Daoy (cell line): ENCODE data around the gene KLRC2. TPM values are rescaled to one million over a fixed set of nuclear protein-coding genes. Genes with fewer than 3 reads are reported as not detected.
"Not testable (repeated sequence)": the region's sequence is repeated elsewhere in the genome, so short reads cannot be mapped to it uniquely, and the experiment has no call there.

Experiments used
- DNase-seq: peaks from one replicate; pipeline ENCODE4 v3.0.0-alpha.2; 2015; ENCODE audit warnings: low read depth
- total RNA-seq: library from RNA; depleted of rRNA; stranded (reverse); fragments of >200 nt; shearing (Covaris generic); gene quantifications from 2 replicates; pipeline ENCODE4 v1.2.3, GENCODE V29; 2014; rRNA removed

The KLRC2 gene
- 0.89 and 0.97 TPM in 2 replicates for total RNA-seq

DNA sequence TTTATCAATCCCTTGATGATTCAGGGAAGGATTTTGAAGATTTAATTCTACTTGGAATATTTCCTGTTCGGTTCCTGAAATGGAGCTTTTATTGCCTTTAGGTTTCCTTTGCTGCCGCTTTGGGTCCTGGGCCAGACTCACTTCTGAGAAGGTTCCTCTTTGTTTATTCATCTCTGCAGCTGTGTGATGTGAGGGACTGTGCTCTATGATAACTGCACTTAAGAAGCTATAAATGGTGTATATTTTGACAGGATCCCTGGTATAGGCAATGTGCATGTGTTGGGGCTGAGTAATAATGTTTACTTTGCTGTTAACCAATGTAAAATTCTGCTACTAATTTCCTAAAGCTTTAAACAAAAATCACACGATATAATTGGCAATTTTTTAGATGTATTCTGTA, at the start of gene KLRC2:
Gene KLRC2 (minus strand): TSS at position 195 of the 400 bp plus-strand sequence. CDS start 24 bp downstream, at position 171.
- peak; percentile 63 for DNase-seq

DNA sequence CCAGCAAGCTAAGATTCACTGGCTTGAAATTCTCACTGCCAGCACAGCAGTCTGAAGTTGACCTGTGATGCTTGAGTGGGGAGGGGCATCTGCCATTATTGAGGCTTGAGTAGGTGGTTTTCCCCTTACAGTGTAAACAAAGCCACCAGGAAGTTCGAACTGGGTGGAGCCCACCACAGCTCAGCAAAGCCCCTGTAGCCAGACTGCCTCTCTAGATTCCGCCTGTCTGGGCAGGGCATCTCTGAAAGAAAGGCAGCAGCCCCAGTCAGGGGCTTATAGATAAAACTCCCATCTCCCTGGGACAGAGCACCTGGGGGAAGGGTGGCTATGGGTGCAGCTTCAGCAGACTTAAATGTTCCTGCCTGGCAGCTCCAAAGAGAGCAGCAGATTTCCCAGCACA, 46.1 kb upstream of the KLRC2 start:
- not testable (repeated sequence) for DNase-seq

DNA sequence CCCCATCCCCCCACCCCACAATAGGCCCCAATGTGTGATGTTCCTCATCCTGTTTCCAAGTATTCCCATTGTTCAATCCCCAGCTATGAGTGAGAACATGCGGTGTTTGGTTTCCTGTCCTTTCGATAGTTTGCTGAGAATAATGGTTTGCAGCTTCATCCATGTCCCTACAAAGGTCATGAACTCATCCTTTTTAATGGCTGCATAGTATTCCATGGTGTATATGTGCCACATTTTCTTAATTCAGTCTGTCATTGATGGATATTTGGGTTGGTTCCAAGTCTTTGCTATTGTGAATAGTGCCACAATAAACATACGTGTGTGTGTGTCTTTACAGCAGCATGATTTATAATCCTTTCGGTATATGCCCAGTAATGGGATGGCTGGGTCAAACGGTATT, 37.0 kb upstream of the KLRC2 start:
- not testable (repeated sequence) for DNase-seq

DNA sequence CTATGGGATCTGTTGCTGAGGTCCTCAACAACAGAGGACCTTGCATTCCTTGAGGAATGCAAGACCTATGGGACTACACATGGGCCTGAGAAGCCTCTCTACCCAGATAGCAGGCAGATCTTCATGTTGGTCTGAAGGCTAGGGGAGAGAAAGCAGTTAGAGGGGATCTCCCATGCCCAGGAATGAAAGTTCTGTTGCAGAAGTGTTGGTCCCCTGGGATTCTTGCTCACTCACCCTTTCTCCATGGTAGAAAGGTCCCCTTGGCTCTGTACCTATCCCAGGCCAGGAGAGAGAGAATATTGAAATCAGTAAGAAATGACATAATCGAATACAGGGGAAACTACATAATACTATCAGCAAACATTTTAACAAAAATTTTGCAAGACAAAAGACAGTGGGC, 33.9 kb upstream of the KLRC2 start:
- no peak for DNase-seq

DNA sequence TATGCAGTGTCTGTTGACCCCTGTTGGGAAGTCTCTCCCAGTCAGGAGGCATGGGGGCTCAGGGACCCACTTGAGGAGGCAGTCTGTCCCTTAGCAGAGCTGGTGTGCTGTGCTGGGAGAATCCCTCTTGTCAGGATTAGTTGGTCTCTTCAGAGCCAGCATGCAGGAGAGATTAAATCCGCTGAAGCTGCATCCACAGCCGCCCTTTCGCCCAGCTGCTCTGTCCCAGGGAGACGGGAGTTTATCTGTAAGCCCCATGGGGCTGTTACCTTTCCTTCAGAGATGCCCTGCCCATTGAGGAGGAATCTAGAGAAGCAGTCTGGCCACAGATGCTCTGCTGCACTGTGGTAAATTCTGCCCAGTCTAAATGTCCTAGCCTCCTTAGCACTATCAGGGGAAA, 30.5 kb upstream of the KLRC2 start:
- DNase-seq: no peak

DNA sequence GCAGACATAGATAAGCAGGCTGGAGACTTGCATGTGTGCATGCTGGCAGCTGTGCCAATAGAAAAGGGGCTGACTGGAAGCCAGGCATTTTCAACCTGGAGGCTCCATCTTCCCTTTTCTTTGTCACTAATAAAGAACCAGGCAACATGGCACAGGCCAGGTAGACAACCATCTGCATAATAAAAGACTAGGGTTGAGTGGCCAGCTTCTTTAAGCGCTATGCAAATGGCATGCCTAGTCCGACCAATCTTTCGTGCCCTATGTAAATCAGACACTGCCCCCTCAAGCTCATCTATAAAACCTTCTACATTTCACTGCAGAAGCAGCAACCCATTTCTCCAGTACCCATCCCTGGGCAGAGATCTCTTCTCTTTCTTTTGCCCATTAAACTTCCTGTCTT, 21.9 kb upstream of the KLRC2 start:
- DNase-seq: no peak

DNA sequence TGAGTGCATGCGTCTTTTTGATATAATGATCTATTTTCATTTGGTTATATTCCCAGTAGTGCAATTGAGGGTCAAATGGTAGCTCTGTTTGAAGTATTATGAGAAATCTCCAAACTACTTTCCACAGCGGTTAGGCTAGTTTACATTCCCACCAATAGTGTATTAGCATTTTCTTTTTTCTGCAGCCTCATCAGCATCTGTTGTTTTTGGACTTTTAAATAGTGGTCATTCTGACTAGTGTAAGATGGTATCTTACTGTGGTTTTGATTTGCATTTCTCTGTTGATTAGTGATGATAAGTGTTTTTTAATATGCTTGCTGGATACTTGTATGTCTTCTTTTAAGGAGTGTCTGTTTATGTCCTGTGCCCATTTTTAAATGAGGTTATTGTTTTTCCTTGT, 21.0 kb upstream of the KLRC2 start:
- no peak for DNase-seq

DNA sequence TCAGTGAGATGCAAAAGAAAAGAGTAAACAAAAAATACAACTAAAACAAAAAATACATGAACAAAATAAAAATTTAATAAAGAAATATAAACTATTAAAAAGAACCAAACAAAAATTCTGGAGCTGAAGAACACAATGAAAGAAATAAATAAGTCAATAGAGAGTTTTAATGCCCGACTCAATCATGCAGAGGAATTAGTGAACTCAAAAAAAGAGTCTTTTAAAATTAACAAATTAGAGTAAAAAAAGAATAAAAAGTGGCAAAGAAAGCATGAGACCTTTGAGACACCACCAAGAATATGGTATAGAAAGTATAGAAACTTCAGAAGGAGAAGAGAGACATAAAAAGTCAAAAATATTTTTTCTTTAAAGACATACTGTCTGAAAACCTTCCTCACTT, 20.0 kb upstream of the KLRC2 start:
- DNase-seq: no peak

DNA sequence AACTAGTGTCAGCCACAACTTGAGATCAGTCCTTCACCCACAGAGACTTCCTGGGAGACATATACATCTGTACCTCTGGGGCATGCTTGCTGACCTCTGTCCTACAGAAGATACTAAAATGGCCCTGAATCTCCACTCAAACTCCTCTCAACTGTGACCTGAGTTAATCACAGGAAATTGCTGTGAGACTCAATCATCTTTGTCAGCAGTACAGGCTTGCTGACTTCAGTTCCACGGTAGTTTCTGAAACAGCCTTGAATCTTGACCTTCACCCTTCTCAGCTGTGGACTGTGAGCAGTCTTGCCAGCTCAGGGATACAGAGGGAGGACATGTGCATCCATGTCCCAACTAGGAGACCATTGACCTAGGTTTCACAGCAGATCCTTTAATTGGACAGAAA, 18.7 kb upstream of the KLRC2 start:
- no peak for DNase-seq

DNA sequence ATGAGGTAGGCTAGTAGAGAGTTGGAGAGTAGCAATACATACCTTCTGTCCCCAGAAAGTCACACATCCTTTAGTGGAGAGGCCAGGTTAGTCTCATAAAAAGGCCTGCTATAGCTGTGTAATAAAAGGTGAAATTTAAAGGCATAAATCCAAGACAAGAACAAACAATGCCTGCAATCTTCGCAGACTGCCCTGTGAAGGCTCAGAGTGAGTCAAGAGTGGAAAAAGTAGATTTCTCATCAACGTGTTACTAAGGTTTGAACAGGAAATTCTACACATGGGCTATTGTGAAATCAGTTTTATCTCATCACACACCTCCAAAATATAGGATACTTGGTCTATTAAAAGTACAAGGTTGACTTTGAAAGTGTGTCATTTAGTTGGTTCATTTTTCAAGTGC, 17.3 kb upstream of the KLRC2 start, which contains the start of gene KLRC1:
Gene KLRC1 (minus strand): TSS at position 222 of the 400 bp plus-strand sequence. CDS start 2,221 bp downstream, outside the sequence.
- no peak for DNase-seq

DNA sequence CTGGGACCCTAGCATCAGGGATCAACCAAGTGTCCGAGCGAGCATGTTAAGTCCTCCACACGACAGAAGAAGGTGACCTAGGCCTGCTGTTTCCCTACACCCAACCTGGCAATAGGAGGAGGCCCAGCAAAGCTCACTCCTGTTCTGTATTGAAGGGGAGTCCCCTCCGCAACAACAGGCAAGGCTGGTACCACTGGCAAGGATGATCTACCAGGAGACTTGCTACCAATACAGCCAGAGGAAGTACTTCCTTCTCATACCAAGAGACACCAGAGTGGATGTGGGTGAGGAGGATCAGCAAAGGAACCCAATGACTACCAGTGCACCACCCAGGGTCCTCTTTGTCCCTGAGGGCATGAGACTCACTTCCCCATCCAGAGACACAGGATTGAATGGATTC, 12.4 kb upstream of the KLRC2 start:
- no peak for DNase-seq

DNA sequence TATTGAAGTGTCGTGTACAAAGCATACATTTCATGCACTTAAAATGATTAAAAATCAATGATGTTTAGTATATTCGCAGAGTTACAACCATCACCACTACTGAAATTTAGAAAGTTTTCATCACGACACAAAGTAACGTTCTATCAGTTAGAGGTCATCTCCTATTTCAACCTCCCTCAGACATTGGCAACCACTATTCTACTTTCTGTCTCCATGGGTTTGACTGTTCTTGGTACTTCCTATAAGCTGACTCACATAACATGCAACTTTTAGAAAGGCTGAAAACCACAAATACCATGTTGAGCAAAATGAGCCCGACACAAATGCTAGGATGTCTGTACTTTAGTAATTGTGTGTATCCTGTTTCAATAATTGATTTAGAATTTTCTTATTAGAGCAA, 10.2 kb upstream of the KLRC2 start:
- not testable (repeated sequence) for DNase-seq

DNA sequence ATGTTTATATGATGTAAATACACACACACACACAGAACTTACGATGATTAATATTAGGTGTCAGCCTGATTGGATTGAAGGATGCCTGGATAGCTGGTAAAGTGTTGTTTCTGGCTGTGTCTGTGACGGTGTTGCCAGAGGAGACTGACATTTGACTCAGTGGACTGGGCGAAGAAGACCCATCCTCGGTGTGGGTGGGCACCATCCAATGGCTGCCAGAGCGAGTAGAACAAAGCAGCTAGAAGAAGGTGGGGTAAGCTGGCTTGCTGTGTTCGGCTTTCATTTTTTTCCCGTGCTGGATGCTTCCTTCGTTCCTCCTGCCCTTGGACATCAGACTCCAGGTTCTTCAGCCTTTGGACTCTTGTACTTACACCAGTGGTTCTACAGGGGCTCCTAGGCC, 5.3 kb upstream of the KLRC2 start:
- not testable (repeated sequence) for DNase-seq

DNA sequence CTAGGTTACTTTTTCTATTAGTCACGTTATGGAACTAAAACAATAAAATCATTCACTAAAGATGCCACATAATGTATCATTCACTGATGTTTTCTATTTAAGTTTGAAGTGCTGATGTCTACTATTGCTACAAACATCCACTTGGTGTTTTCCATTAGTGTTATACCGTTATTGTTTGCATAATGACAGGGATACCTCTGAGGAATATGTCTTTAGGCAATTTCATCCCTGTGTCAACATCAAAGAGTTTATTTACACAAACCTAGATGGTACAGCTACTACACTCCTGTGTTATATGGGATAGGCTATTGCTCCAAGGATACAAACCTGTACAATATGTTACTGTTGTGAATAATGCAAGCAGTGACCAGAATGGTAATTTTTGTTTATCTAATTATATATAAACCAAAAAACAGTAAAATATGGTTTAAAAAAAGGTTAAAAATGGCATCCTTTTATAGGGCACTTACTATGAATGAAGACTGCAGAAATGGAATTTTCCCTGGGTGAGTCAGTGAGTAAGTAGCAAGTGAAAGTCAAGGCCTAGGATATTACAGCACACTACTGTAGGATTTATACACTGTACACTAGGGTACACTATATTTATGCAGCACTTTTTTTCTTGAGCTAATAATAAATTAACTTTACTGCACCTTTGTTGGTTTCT, 3.9 kb upstream of the KLRC2 start:
- DNase-seq: not testable (repeated sequence)

DNA sequence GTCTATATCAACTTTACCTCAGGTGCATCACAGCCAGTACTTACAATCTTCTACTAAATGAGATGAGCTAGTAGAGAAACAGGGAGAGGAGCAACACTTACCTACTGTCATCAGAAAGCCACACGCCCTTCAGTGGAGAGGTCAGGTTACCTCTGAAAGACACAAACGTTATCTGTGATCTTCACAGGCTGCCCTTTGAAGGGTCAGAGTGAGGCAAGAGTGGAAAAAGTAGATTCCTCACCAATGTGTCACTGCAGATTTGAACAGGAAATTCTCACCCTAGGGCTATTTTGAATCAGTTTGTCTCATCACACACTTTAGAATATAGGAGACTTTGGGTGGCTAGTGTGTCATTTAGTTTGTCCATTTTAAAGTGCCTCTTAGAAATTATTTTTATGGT, 1.8 kb upstream of the KLRC2 start:
- not testable (repeated sequence) for DNase-seq

DNA sequence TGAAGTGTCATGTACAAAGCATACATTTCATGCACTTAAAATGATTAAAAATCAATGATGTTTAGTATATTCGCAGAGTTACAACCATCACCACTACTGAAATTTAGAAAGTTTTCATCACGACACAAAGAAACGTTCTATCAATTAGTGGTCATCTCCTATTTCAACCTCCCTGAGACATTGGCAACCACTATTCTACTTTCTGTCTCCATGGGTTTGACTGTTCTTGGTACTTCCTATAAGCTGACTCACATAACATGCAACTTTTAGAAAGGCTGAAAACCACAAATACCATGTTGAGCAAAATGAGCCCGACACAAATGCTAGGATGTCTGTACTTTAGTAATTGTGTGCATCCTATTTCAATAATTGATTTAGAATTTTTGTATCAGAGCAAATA, 5.2 kb downstream of the KLRC2 start:
- DNase-seq: not testable (repeated sequence)

DNA sequence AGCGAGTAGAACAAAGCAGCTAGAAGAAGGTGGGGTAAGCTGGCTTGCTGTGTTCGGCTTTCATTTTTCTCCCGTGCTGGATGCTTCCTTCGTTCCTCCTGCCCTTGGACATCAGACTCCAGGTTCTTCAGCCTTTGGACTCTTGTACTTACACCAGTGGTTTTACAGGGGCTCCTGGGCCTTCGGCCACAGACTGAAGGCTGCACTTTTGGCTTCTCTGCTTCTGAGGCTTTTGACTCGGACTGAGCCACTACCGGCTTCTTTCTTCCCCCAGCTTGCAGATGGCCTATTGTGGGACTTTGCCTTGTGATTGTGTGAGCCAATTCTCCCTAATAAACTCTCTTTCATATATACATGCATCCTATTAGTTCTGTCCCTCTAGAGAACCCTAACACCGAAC, 9.9 kb downstream of the KLRC2 start:
- DNase-seq: not testable (repeated sequence)

DNA sequence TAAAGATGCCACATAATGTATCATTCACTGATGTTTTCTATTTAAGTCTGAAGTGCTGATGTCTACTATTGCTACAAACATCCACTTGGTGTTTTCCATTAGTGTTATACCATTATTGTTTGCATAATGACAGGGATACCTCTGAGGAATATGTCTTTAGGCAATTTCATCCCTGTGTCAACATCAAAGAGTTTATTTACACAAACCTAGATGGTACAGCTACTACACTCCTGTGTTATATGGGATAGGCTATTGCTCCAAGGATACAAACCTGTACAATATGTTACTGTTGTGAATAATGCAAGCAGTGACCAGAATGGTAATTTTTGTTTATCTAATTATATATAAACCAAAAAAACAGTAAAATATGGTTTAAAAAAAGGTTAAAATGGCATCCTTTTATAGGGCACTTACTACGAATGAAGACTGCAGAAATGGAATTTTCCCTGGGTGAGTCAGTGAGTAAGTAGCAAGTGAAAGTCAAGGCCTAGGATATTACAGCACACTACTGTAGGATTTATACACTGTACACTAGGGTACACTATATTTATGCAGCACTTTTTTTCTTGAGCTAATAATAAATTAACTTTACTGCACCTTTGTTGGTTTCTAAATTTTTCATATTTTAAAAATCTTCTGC, 11.4 kb downstream of the KLRC2 start:
- DNase-seq: not testable (repeated sequence)

DNA sequence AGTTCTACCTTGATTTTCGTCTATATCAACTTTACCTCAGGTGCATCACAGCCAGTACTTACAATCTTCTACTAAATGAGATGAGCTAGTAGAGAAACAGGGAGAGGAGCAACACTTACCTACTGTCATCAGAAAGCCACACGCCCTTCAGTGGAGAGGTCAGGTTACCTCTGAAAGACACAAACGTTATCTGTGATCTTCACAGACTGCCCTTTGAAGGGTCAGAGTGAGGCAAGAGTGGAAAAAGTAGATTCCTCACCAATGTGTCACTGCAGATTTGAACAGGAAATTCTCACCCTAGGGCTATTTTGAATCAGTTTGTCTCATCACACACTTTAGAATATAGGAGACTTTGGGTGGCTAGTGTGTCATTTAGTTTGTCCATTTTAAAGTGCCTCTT, 13.7 kb downstream of the KLRC2 start:
- DNase-seq: not testable (repeated sequence)

DNA sequence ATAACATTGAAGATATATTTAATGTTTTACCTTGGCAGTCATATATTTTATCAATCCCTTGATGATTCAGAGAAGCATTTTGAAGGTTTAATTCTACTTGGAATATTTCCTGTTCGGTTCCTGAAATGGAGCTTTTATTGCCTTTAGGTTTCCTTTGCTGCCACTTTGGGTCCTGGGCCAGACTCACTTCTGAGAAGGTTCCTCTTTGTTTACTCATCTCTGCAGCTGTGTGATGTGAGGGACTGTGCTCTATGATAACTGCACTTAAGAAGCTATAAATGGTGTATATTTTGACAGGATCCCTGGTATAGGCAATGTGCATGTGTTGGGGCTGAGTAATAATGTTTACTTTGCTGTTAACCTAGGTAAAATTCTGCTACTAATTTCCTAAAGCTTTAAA, 15.5 kb downstream of the KLRC2 start, which contains the start of gene KLRC3:
Gene KLRC3 (minus strand): TSS at position 262 of the 400 bp plus-strand sequence. CDS start 45 bp downstream, at position 217.
- peak; percentile 4 for DNase-seq

DNA sequence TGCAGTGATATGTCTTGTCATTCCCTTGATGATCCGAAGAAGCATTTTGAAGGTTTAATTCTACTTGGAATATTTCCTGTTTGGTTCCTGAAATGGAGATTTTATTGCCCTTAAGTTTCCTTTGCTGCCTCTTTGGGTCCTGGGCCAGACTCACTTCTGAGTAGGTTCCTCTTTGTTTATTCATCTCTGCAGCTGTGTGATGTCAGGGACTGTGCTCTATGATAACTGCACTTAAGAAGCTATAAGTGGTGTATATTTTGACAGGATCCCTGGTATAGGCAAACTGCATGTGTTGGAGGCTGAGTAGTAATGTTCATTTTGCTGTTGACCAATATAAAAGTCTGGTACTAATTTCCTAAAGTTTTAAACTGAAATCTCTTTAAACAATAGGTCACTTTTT, 26.4 kb downstream of the KLRC2 start, which contains the start of gene KLRC4:
Gene KLRC4 (minus strand): TSS at position 366 of the 400 bp plus-strand sequence. CDS start 182 bp downstream, at position 184.
- DNase-seq: no peak

DNA sequence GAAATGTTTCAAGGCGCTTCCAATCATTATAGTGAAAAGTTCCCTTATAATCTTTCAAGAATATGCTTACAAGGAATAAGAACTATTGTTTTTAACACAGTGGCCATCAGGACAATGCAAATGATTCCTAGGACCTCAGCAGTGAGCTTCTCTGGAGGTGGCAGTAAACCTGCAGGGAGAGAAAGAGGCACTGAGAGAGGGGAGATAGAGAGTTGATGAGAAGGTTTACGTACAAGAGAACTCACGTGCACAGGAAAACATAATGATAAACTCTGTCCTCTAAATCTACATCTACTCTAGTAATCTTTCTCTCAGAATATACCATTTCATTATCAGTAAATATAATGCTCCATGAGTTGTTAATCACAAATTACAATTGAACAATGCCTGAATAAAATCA, 27.0 kb downstream of the KLRC2 start:
- no peak for DNase-seq

DNA sequence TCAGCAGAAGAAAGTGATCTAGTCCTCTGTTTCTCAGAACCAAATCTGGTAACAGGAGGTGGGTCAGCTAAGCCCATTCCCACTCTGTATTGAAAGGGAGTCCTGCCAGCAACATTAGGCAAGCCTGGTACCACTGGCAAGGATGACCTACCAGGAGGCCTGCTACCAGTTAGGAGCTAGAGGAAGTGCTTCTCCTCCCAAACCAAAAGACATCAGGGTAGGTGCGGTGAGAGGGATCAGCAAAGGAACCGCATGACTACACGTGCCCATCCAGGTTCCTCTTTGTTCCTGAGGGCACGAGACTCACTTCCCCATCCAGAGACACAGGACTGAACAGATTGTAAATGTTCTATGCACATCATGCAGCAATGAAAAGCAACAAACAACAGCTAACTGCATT, 29.1 kb downstream of the KLRC2 start:
- no peak for DNase-seq
